Measurements from ENCODE around the gene AK5.

- TF ChIP-seq RAD21 (IDR thresholded peaks at IDR 0.05; ENCODE audit: low read length) (no peak), POLR2A (IDR thresholded peaks at IDR 0.05; ENCODE audit: low read depth, low read length) (no peak), CTCF (conservative IDR thresholded peaks at IDR 0.05; ENCODE audit: low read depth, low read length) (no peak), USF2 (IDR thresholded peaks at IDR 0.05; ENCODE audit: low read depth, low read length) (no peak), RFX5 (IDR thresholded peaks at IDR 0.05; ENCODE audit: low read depth, low read length) (no peak), MAZ (IDR thresholded peaks at IDR 0.05; ENCODE audit: borderline replicate concordance, low read depth, low read length) (no peak), MXI1 (IDR thresholded peaks at IDR 0.05; ENCODE audit: borderline replicate concordance, low read depth, low read length) (no peak), NFE2L2 (IDR thresholded peaks at IDR 0.05; ENCODE audit: low read depth, low read length) (no peak), SMC3 (IDR thresholded peaks at IDR 0.05; ENCODE audit: low read depth, low read length) (no peak), BHLHE40 (IDR thresholded peaks at IDR 0.05; ENCODE audit: low read depth, low read length) (no peak), RCOR1 (IDR thresholded peaks at IDR 0.05; ENCODE audit: insufficient replicate concordance, low read length) (no peak)
Observed at GRCh38 chr1:77594366-77595112, 312.7 kb downstream of the AK5 start.
